A673 (cell line): ENCODE results near the gene FAM180A. TPM values are rescaled to one million over a fixed set of nuclear protein-coding genes. Genes with fewer than 3 reads are reported as not detected.

ENCODE experiments used
- BruUV-seq: library from RNA; stranded (reverse); fragments of 400-500 nt; replicated peaks from 2 replicates; lab custom pipeline; 2021; lab: Mats Ljungman, UMichigan
- CTCF ChIA-PET: fragments of 300-600 bp; sonication (Branson Sonifier 250); formaldehyde crosslinking; loops from one replicate; lab custom pipeline; 2022; ENCODE audit warnings: antibody characterized with exemption; lab: Charles Lee
- POLR2A ChIA-PET: fragments of 300-600 bp; sonication (Branson Sonifier 250); formaldehyde crosslinking; loops from one replicate; lab custom pipeline; 2022; ENCODE audit warnings: antibody characterized with exemption; ENCODE audit not compliant: low non-redundant PET; lab: Charles Lee
- DNase-seq: peaks from one replicate; pipeline ENCODE4 v3.0.0-alpha.2; 2015; ENCODE audit warnings: low spot score
- H3K27ac ChIP-seq: fragments of 200-600 bp; sonication (generic); 2 replicates; pipeline ENCODE4 v1.5.1; 2016; ENCODE audit warnings: mixed run types, low read depth, mild to moderate bottlenecking, mixed read lengths, antibody characterized with exemption, low read length; ENCODE audit not compliant: poor library complexity, severe bottlenecking
- H3K27me3 ChIP-seq: fragments of 200-600 bp; sonication (generic); replicated peaks from 2 replicates; pipeline ENCODE4 v1.6.1; 2017; ENCODE audit warnings: mixed run types, low read depth, mild to moderate bottlenecking, mixed read lengths, antibody characterized with exemption, low read length; ENCODE audit not compliant: insufficient read depth, poor library complexity
- H3K36me3 ChIP-seq: fragments of 200-600 bp; sonication (generic); 2 replicates; pipeline ENCODE4 v1.6.1; 2016; ENCODE audit warnings: mixed run types, mild to moderate bottlenecking, mixed read lengths, antibody characterized with exemption, low read length; ENCODE audit not compliant: insufficient read depth, poor library complexity, severe bottlenecking
- H3K4me1 ChIP-seq: fragments of 200-600 bp; sonication (generic); 2 replicates; pipeline ENCODE4 v1.6.1; 2017; ENCODE audit warnings: mixed run types, mild to moderate bottlenecking, mixed read lengths, antibody characterized with exemption, low read length; ENCODE audit not compliant: insufficient read depth, poor library complexity, severe bottlenecking
- H3K4me3 ChIP-seq: fragments of 200-600 bp; sonication (generic); 2 replicates; pipeline ENCODE4 v1.5.1; 2016; ENCODE audit warnings: low read depth, mixed run types, mild to moderate bottlenecking, mixed read lengths, low read length; ENCODE audit not compliant: poor library complexity, severe bottlenecking
- H3K9me3 ChIP-seq: fragments of 200-600 bp; sonication (generic); 2 replicates; pipeline ENCODE4 v1.6.1; 2016; ENCODE audit warnings: mixed run types, low read depth, mild to moderate bottlenecking, mixed read lengths, antibody characterized with exemption, low read length; ENCODE audit not compliant: poor library complexity, severe bottlenecking
- EZH2 ChIP-seq: fragments of 200-600 bp; sonication (generic); IDR thresholded peaks from 2 replicates; pipeline ENCODE4 v1.6.1; 2017; ENCODE audit warnings: borderline replicate concordance, low read depth, mild to moderate bottlenecking, mixed read lengths, antibody characterized with exemption, low read length; ENCODE audit not compliant: poor library complexity, severe bottlenecking
- intact Hi-C: fragments of 100-400 bp; cut with micrococcal nuclease; formaldehyde crosslinking; loops from one replicate; pipeline ENCODE4 v1.10.0; 2022; ENCODE audit not compliant: unreplicated experiment
- total RNA-seq: library from RNA; stranded (reverse); gene quantifications from 2 replicates; pipeline ENCODE4 v1.2.3, GENCODE V29; 2021
- TF ChIP-seq, protein P1 (sequence below): fragments of 300-800, 200-600 bp; sonication (generic); conservative IDR thresholded peaks from 2 replicates; pipeline ENCODE4 v1.5.1; 2017; ENCODE audit warnings: low read depth, mild to moderate bottlenecking, antibody characterized with exemption, low read length, moderate library complexity, mixed read lengths

Gene FAM180A
- total RNA-seq, 1 experiment from 2014 or later, result not detected

DNA sequence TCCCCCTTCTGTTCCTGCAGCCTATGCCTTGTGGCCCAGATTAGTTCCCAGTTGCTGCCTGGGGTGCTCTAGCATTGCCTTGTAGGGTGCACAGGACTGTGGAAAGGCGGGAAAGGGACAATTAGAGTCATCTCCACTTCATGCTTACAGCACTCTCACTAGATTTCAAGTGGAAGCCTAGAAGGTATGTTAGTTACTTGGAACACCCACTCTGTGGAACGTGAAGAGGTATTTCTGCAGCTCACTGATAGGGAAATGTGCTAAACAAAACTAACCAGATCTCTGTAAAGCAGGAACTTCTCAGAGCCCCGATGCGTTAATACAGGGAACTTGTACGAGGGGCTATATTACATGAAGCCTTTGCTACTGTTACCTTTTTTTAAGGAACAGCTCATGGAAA is 66.9 kb downstream of the FAM180A start:
- Histone ChIP-seq H3K4me1 (no peaks in the 10 kb centered on the region), H3K27me3 (no peaks in the 10 kb centered on the region), H3K27ac (no peak overlapping the region), H3K9me3 (no peaks in the 10 kb centered on the region), H3K36me3 (no peaks in the 10 kb centered on the region), H3K4me3 (no peak overlapping the region)
- DNase-seq, result no peak
- intact Hi-C loops, result no loop called here
- POLR2A ChIA-PET, result no interaction called here
- TF ChIP-seq, protein P1, sequence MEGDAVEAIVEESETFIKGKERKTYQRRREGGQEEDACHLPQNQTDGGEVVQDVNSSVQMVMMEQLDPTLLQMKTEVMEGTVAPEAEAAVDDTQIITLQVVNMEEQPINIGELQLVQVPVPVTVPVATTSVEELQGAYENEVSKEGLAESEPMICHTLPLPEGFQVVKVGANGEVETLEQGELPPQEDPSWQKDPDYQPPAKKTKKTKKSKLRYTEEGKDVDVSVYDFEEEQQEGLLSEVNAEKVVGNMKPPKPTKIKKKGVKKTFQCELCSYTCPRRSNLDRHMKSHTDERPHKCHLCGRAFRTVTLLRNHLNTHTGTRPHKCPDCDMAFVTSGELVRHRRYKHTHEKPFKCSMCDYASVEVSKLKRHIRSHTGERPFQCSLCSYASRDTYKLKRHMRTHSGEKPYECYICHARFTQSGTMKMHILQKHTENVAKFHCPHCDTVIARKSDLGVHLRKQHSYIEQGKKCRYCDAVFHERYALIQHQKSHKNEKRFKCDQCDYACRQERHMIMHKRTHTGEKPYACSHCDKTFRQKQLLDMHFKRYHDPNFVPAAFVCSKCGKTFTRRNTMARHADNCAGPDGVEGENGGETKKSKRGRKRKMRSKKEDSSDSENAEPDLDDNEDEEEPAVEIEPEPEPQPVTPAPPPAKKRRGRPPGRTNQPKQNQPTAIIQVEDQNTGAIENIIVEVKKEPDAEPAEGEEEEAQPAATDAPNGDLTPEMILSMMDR, result no peak
- no peak for TF ChIP-seq EZH2
- BruUV-seq, result no TSS peak
- CTCF ChIA-PET, result no interaction called here

Other genes with a start within 250 kb of the FAM180A start
- 24.1 and 24.6 TPM in 2 replicates for gene CNOT4, start 238.7 kb downstream of the FAM180A start, total RNA-seq
- gene NUP205, start 190.9 kb downstream of the FAM180A start, total RNA-seq, result 146 and 148 TPM in 2 replicates
- 32.1 and 33.4 TPM in 2 replicates for gene STMP1, start 86.3 kb downstream of the FAM180A start, total RNA-seq
- not detected in 2 replicates for gene SLC13A4, start 20.6 kb downstream of the FAM180A start, total RNA-seq
- gene MTPN, start 228.5 kb upstream of the FAM180A start, total RNA-seq, result 152 and 166 TPM in 2 replicates